Stimulated activated CD4-positive, alpha-beta T cell treated with anti-CD3 and anti-CD28 coated beads, Interleukin-1b, Interleukin-23, amount 100 ng/mL, for 48 hours (primary cell): ENCODE data around the gene KCNJ9.
A peak's percentile ranks its signal among the peaks of the same experiment; 100 is the strongest.
"Not testable (repeated sequence)": the region's sequence is repeated elsewhere in the genome, so short reads cannot be mapped to it uniquely, and the experiment has no call there.

Experiments
- DNase-seq: peaks from one replicate; pipeline ENCODE4 v3.0.0-alpha.2; 2020

Gene KCNJ9

DNA sequence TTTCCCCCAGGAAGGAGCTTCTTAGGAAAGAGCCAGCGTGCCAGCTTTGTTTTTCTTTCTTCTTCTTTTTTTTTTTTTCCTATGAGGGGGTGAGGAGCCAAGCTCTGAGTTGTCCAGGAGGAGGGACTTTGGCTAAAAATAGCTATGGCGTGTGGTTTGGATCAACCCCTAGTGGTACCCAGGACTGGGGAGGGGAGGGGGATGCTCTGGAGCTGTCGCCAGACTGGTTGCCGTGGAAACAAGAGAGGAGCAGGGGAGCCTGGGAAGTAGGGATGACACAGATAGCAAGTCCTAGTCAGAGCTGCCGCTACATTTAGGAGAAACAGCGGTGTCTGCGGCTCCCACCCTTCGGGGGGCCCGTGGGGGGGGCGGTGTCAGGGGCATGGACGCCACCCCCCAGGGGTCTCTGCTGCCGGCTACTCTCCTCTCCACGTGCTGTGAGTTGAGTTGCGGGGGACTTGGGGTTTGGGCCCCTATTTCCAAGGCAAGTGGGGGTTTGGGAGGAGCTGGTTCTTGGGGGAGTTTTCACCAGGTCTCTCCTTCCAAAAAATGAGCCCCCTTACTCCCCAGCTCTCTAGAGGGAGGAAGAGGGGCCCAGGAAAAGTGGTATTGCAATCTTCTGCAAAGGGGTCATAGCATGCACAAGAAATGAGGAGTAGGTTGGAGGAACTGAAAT is at the start of gene KCNJ9:
Gene KCNJ9, plus strand, starts transcription at position 278 of the 676 bp plus-strand sequence. CDS start 2,493 bp downstream, outside the sequence.
- no peak for DNase-seq

DNA sequence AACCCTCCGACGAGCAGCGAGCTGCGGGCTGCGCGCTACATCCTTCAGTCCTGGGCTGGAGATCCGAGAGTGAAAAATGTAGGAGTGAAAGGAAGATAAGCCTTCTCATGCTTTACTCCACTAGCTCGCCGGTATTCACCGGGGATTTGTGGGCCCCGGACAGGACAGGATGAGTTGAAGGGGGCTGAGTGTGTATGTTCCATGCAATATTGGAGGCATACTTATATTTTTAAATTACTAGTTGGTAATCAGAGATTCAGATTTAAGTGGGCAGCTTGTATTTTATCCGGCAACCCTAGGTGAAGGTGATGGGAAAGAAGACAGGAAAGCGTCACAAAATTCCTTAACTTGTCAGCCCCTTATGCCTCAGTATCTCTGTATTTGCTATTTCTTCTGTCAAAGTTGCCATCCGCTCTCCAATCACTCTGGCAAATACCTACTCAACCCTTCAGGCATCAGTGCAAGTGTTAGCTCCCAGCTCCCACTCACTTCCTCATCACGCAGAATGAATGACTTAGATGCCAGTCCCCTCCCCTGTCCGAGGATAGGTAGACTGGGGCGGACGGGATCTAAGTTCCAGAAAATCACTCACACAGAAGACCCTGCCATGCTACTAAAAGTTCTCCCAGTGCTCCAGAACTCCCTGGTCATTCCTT is 49.0 kb upstream of the KCNJ9 start:
- no peak for DNase-seq

DNA sequence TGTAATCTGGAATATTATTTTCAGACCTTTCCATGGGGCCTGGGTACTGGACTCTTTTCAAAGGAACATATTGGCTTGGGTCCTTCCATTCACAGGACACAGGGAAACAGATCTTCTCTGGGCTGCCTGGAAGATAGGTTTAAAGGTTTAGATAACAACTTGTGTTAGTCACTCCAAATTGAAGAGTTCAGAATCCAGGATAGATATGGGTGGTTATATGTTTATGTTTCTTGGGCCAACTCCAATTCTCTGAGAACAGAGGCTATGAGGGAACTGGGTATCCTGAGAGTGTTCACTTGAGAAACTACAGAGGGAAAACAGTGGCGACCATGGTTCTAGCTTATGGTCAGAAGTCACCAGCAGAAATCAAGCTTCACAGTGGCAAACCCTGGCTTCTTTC is 40.9 kb upstream of the KCNJ9 start:
- DNase-seq: no peak

DNA sequence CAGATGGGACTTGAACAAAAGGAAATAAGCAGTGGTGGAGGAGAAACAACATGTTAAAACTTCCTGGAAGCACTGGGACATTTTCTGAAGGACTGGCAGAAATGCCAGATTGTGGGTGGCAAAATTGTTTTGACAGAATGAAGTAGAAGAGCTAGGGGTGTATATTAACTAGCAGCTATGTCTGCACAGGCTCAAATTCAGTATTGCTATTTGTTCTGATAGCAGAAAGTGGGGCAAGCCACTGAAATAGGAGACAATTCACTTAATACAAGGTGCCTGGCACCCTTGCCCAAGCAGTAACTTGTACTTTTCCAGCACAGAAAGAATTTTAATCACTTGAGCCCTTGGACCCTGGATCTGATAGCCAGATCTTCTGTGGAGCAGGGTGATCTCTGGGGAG is 37.8 kb upstream of the KCNJ9 start:
- no peak for DNase-seq

DNA sequence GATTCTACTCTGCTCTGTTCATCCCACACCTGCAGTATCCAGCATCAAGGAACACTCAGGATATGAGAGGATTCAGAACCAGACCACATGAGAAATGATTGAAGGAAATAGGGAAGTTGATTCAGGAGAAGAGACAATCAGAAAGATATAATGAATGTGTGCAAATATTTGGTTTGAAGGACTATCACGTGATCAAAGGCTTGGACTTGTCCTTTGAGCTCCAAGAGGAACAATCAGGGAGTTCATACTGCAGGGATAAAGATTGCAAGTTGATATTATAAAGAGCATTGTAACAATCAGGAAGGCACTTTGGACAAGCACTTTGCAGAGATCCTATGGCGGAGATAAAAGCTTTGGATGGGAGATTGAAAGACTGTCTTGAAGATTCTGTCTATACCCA is 35.7 kb upstream of the KCNJ9 start:
- DNase-seq: no peak

DNA sequence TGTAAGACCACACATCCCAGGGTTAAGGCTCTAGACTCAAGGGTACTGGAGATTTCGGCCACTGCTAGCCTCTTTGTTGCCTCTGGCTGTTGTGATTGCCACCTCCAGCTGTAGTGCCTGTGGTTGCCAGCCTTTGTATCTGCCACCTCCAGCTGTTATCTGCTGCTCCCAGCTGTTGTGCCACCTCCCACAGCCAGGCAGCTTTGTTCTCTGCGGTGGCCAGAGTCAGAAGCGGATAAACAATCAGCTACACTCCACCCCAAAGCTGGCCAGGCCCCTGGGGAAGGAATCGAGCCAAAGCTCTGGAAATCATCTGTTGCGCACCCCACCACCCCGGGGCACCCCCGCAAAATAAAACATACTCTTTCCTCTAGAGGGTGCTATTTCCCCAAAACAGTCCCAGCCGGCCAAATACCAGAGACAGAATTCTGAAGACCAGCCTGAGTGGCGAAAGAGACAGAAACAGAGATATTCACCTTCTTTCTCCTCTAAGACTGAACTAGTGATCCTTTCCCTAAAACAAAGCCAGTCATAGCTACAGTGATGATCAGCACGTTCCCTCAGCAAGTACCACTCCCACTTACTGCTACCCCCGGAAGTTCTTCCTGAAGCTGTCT is 34.7 kb upstream of the KCNJ9 start:
- DNase-seq: peak; percentile 38

DNA sequence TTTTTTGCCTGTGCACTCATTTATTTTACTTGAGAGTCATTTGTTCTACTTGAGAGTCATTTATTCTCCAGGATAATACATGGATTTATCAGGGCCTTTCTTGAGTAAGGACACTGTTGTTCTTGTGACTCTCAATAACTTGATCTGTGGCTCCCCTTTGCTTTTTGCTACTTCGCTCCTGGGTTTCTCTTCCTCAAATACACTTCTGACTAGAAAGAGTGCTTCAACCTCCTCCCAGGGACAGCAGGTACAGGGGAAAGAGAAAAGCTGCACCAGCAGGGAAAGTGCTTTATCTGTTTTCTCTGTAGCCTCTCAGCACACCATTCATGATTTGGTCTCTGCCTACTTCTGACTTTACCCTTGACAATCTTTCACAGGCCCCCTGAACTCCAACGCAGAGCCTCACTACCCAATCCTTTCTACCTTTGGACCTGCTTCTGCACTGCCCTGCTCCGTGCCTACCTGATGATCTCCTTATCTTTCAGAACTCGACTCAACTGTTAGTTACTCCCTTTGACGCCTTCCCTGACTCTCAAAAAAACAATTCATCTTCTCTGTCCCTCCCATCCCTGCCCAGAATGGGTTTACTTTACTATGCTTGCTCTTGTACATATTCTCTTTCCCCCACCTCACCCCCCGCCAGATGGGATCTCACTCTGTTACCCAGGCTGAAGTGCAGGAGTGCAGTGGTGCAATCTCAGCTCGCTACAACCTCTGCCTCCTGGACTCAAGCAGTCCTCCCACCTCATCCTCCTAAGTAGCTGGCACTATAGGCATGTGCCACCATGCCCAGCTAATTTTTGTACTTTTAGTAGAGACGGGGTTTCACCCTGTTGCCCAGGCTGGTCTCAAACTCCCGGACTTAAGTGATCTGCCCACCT is 34.0 kb upstream of the KCNJ9 start:
- DNase-seq: no peak

DNA sequence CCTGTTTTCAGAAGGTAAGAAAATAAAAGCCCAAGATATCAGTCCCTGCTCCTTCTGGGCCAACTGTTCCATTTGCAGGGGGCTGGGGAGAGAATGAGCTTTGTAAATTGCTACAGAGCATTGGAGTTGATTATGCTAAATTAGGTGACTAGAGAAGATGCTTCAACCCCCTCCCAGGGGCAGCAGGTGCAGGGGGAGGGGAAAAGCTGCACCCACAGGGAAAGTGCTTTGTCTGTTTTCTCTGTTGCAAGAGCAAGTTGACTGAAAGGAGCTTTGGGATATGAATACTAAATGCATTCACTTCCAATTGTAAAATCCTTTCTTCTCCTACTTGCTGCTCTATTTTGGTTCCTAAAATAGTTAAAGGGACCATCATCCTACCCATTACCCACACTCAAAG is 33.0 kb upstream of the KCNJ9 start:
- DNase-seq: no peak

DNA sequence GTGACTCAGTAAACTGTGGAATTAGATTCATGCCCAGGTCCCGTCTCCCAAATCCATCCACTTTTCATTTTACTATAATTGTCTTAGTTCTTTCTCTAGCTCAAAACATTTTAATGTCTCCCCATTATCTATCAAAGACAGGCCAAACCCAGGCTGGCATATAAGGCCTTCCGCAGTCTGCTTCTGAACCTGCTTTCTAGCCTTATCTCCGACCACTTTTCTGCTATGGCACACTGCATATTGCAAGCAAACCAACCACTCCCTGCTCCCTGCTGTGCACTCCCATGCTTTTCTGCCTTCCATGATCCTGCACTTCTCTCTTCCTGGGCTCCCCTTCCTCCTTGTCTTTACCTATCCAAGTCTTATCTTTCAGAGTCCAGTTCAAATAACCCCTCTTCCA is 32.2 kb upstream of the KCNJ9 start:
- DNase-seq: no peak

DNA sequence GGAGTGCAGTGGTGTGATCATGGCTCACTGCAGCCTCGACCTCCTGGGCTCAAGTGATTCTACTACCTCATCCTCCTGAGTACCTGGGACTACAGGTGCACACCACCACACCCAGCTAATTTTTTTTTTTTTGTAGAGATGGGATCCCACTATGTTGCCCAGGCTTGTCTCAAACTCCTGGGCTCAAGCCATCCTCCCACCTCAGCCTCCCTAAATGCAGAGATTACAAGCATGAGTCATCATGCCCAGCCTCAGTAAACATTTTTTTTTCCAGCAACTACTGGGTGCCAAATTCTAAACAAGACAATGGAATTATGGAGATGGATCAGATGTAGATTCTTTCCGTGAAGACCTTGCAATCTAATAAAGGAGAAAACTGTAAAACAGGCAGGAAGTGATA is 31.2 kb upstream of the KCNJ9 start:
- not testable (repeated sequence) for DNase-seq

DNA sequence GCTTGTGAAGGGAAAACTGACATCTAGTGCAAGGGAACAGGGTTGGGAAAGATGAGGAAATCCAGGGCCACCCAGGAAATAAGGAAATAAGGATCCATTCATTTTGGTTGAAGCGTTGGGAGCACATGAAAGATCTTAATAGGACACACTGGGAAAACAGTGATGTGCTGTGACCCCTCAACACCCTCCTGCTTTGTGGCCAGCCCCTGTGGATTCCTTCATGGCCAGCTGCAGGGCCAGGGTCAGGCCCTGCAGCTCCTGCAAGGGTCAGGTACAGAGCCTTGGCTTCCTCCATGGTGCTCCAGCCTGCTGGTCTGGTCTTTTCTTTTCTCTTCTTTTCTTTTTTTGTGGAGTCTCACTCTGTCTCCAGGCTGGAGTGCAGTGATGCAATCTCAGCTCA is 30.7 kb upstream of the KCNJ9 start:
- DNase-seq: no peak

DNA sequence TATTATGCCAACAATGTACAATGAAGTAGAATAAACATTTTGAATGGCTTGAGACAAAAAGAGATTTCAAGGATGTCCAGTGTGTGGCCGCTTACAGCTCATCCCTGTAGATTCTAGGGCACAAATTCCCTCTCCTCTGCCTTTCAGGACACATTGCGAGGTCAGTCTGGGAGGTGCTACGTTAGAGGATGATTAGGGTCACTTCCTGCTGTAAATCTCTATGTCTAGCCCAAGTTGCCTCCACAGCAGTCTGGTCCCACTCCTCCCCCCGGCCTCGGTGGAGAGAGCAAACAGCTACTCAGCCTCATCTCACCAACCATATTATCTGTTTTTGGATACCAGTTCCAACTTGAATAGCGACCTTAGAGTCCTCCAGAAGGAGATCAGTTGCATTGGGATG is 28.4 kb upstream of the KCNJ9 start:
- DNase-seq: no peak

DNA sequence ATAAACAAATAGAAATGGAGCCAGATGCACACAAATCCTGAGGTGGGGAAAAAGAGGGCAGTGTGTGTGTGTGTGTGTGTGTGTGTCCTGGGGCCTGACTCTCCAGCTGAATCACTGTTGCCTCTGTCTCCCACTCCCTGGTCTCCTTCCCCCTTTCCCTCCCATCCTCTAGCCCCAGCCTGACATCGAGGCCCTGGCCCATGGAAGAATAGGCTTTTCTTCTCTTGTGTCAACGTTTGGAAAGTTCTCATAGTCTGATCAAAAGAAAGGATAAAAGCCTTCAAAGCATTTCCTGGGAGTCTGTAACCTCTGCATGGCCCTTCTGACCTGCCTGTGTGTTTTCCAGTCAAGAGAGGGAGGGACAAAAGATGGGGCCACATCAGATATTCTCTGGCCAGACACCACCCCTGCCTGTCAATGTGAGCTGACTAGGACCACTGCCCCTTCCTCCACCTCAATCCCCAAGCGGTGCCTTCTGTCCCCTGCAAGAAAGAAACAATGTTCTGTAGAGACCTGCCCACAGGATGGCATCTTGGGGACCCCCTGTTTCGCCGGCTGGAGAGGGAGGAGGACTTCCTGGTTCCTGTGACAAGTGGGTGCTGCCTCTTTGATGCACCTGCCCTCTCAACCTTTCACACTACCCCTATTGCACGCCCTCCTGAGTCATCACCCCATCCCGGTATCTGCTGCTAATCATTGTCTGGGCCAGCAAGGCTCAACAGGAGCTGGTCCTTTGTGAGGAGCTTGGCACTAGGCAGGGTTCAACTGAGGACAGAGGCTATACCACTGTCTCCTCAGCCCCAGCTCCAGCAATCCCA is 27.6 kb upstream of the KCNJ9 start:
- DNase-seq: no peak

DNA sequence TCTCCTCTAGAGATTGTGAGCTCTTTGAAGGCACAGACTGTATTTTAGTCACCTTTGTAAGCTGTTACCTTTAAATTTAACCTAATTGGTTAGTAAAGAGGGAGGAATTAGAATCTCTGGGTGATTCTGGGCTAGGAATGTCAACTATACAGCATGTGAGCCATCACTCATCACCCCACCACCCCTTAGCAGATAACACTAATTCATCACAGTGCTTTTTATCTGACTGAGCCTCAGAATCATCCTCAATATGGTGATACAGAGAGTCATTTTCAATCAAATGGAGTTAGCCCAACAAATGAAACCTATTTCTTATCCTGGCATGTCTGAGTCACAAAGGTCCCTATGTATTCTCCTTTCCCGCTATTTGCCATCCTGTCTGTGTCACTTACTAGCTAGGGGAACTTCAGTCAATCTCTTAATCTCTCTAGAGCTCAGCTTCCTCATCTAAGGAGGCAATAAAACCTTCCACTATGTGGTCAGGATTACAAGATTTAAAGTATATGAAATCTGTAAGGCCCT is 24.6 kb upstream of the KCNJ9 start:
- no peak for DNase-seq

DNA sequence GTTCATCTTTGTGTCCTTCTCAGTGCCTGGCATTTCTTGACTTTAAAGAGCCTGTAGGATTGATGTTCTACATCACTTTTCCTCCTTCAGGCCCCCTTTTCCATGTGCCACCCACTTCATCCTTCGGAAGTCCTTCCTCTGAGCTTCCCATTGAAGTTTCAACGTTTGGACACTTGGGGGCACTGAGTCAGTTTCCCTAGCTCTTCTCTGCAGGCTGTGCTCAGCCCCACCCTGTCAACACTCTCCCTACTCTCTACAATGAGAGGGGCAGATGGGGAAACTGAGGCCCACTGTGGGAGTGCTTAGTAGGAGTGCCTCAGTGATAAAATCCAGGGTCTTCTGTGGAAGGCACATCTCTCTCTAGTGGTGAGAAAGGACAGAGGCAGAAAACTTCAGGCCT is 23.3 kb upstream of the KCNJ9 start:
- DNase-seq: no peak

DNA sequence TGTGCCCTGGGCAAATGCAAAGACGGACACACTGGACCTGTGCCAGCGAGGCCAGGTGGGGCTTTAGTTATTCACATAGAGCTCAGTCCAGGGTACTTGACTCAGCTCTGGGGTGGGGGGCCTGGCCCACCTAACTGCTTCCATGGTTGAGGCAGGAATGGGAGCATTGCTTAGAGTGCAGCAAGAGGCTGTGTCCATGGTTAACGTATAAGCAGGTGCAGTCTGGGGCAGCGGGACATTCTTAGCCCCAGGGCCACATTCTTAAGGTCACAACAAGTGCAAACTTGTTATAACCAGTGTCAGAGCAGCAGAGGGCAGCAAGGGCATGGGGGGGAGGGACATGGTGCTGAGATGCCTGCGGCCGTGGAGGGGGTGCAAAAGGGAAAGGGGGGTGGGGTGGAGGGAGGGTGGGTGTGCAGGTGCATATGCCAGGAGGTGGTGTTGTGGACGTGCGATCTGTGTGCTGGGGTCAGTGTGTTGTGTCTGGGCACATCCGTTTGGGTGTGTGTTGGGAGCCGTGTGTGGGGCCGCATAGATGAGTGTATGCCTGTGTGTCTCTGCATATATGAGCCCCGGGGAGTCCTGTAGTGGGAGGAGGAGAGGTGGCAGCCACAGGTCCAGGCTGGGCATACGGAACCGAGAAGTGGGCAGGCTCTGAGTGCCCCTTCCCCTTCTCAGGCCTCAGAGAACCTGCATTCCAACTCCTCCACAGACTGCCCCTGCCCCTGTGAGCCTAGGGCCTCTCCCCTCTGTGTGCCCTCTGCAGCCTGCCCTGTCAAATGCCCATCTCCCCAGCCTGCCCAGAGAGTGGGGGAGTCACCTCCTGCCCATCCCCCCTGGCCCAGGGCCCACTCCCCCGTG is 19.7 kb upstream of the KCNJ9 start:
- no peak for DNase-seq

DNA sequence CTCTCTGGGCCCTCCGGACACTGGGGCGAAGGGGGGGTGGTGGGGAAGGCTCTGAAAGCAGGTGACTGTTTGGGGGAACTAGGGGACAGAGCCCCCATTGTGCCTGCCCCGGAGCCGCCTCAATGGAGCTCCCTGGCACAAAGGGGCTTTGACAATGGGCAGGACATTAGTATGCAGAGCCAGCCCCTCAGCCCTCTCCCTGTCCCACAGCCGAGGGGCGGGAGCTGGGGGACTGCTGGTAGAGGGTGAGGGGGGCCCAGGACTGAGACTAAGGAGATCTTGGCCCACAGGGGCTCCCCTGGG is 19.2 kb upstream of the KCNJ9 start:
- no peak for DNase-seq

DNA sequence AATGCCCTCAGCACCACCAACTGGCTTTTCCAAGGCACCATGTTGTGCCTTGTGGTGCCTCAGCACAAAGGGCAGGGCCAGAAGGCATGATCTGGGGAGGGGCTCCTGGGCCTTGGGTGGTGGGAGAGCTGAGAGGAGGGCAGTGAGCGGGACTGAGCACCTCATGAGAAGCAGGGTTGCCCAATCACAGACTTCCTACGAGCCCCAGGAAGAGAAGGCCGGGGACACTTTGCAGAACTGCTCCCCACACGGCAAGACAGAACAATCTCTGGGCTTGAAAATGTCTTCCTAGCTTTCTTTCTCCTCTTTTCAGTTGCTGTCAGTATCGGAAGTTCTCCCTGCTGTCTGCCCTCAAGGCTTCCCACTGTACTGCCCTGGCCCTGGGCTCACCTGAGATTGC is 18.2 kb upstream of the KCNJ9 start:
- no peak for DNase-seq

DNA sequence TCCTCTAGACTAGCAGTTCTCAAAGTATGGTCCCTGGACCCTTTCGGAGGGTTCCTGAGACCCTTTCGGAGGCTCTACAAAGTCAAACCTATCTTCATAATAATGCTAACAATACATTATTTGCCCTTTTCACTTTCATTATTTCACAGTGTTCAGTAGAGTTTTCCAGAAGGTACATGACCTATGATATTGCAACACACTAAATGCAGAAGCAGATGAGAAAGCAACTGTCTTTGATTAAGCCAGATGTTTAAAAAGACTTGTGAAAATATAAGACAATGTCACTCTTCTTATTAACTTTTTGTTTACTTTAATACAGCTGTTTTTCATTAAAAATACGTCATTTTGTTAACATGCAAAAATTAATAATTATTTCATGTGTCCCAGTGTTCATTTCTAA is 17.2 kb upstream of the KCNJ9 start:
- DNase-seq: no peak

DNA sequence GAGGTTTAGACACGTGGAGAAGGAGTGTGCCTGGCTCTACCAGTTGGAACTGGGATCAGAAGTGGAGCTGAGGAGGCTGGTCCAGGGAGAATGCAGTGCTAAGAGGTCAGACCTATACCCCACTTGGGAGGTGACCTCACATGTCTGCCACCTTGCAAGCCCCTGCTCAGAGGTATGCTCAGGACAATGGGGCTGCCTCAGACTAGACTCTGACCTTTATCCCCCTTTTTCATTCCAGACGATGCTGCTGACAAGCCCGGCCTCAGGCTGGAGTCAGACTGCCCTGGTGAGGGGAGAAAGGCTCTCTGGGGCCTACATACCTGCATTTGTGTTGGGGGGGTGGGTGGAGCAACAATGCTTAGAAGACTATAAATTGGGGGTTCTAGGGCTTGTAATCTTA is 16.6 kb upstream of the KCNJ9 start:
- DNase-seq: no peak
